Measurements from ENCODE around the gene JMJD8.
A peak's percentile ranks its signal among the peaks of the same experiment; 100 is the strongest.

Gene JMJD8

GRCh38 chr16:710500-711075, 26.5 kb upstream of the JMJD8 start:
- DNase-seq (ENCODE audit: low read depth in 2 of 2, low spot score in 1 of 2) = no peak

GRCh38 chr16:709566-710499, 25.7 kb upstream of the JMJD8 start:
- DNase-seq (ENCODE audit: low read depth in 2 of 2, low spot score in 1 of 2) = no peak

DNA sequence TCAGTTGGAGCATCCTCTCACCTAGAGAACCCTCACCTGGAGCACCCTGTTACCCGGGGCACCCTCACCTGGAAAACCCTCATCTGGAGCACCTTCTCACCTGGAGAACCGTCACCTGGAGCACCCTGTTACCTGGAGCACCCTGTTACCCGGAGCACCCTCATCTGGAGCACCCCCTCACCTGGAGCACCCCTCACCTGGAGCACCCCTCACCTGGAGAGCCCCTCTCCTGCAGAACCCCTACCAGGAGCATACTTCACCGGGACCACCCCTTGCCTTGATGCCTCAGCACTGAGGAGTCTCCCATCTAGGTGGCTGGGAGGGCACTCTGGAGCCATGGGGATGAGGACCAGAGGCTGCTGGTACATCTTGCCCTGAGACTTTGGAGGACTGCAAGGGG, 24.8 kb upstream of the JMJD8 start:
- DNase-seq (ENCODE audit: low read depth in 2 of 2, low spot score in 1 of 2) = no peak

DNA sequence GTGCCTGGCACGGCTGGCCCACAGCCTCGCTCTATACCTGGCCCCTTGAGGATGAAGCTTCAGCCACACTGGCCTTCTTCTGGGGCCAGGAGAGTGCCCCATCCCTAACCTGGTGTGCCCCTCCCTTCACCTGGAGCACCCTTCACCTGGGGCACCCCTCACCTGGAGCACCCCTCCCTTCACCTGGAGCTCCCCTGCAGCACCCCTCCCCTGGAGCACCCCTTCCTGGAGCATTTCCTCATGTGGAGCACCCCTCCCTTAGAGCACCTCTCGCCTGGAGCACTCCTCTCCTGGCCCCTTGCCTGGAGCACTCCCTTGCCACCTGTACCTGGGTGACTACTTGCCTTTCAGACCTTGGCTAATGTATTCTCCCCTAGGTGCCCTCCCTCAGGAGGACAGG, 23.9 kb upstream of the JMJD8 start:
- DNase-seq (ENCODE audit: low read depth in 2 of 2, low spot score in 1 of 2) = no peak

- DNase-seq (ENCODE audit: low read depth in 2 of 2, low spot score in 1 of 2) = no peak
Observed at GRCh38 chr16:707062-707538, 23.0 kb upstream of the JMJD8 start.

- no peak for DNase-seq (ENCODE audit: low read depth in 2 of 2, low spot score in 1 of 2)
Observed at GRCh38 chr16:706189-707061, 22.3 kb upstream of the JMJD8 start.

DNA sequence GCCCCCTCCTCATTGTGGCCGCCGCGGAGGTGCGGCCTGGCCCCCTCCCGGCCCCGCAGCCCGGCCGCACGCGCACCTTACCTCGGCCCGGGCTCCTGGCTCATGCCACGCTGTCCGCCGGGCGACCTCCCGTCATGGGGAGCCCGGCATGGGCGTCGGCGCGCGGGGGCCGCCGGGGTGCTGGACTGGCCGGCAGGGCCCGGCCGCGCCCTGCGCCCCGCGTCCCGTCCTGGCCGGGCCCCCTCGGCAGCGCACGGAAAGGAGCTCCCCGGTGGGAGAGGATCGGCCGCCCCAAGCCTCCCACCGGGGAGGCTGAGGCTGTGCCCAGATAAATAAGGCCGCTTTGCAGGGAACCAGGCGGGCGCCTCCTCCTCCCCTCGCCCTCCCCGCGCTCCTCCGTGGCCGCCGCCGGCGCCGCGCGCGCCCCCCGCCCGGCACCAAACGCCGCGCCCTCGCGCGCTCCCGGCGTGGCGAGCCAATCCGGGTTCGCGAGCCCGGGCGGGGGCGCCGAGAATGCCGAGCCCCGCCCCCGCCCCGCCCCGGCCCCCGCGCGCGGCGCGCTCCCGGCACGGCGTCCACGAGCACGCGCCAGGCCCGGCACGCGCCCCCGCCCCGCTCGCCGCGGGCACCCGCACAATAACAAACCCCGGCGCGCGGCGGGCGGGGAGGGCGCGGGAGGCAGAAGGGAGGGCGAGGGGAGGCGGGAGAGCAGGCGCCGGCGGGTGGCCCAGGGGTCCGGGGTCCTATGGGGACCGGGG, 21.5 kb upstream of the JMJD8 start, which contains the start of gene FBXL16:
Gene FBXL16, minus strand, starts transcription at position 371 of the 758 bp plus-strand sequence. CDS start 8,396 bp downstream, outside the sequence.
- no peak for DNase-seq (ENCODE audit: low read depth in 2 of 2, low spot score in 1 of 2)

GRCh38 chr16:704552-705380, 20.6 kb upstream of the JMJD8 start:
- DNase-seq (ENCODE audit: low read depth in 2 of 2, low spot score in 1 of 2) = no peak

- DNase-seq (ENCODE audit: low read depth in 2 of 2, low spot score in 1 of 2) = no peak
Observed at GRCh38 chr16:704047-704446, 19.9 kb upstream of the JMJD8 start.

DNA sequence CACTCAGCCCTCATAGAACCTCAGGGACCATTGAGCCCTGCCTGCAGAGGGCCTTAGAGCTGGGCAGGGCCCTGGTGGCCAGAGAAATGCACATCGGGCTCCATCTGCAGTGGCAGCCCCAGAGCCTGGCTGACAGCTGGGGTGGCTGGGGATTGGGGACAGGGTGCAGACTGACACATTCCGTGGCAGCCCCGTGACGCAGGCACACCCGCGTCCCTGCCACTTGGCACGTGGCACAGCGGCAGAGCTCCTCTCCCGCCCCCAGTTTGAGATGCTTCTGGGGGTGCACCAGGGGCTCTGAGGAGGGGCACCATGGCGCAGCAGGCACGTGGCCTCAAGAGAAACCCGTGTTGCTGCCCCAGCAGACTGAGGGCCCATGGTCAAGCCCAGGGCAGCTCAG, 19.3 kb upstream of the JMJD8 start:
- no peak for DNase-seq (ENCODE audit: low read depth in 2 of 2, low spot score in 1 of 2)

- DNase-seq (ENCODE audit: low read depth in 2 of 2, low spot score in 1 of 2) = no peak
Observed at GRCh38 chr16:702341-702740, 18.2 kb upstream of the JMJD8 start.

DNA sequence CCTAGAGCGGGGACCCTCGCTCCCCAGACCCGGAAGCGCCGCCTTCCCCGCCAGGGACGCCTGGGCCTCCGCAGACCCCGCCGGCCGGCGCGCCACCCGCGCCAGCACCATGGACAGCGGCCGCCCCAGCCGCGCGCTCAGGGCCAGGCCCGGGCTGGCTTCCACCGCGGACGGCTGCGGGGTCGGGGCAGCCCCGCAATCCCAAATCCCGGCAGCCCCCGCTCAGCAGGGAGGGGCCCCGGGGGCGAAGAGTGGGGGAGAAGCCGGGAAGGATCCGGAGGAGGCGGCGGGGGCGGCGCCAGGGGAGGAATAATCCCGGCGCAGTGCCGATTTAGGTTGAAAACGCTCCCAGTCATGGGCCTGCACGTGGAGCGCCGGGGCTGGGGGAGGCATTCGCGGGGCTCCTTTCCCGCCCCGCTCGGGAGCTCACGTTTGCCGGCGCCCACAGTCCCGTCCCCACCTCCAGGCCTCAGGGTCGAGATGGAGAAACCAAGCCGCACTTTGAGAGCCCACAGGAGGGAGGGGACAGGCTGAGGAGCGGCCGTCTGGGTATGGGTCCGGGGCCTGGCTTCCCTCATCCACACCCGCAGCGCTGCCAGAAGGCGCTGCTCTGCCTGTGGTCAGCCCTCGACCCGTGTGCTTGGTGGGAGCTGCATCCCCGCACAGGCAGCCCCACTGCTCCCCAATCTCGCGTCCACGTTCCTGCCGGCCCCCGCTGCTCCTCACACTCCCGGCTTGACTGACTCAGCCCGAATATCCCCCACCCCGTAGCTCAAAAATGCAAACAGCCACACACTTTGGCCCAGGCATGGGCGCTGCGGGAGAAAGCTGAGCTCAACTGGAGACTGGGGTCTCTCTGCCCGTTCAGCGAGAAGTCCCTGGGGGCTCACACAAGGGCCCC, 16.8 kb upstream of the JMJD8 start:
- DNase-seq (ENCODE audit: low read depth in 2 of 2, low spot score in 1 of 2) = no peak

GRCh38 chr16:698911-699671, 15.0 kb upstream of the JMJD8 start:
- DNase-seq (ENCODE audit: low read depth in 2 of 2, low spot score in 1 of 2) = no peak

GRCh38 chr16:695355-696089, 11.4 kb upstream of the JMJD8 start:
- DNase-seq (ENCODE audit: low read depth in 2 of 2, low spot score in 1 of 2) = peak in 1 of 2 donors; percentile 43

GRCh38 chr16:694863-695354, 10.8 kb upstream of the JMJD8 start:
- DNase-seq (ENCODE audit: low read depth in 2 of 2, low spot score in 1 of 2) = no peak

DNA sequence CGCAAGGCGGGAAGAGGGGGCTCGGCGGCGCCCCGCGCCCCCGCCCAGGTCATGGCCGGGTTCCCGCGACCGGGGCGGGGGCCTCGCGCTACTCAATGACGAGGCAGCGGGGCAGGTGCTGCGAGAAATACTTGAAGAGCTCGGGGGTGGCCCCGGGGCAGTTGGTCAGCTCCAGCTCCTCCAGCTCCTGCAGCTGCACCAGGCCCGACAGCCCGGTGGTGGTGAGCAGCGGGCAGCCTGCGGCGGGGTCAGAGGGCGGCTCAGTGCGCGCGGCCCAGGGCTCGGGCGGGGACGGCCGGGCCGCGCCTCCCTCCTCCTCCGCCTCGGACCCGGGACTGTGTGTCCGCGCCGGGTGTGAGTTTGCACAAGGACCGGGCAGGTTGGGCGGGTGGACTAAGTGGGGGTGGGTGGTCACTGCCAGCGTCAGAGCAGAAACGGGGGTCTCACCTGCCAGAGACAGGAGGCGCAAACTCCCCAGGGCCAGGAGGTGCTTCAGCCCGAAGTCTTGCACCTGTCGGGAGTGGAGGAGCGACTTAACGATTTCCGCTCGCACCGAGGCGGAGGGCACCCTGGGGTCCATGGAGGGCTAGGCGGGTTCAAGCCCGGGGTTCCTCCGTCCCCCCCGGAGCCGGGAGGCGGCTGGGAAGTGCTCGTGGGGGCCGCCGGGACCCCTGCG, 10.2 kb upstream of the JMJD8 start:
- no peak for DNase-seq (ENCODE audit: low read depth in 2 of 2, low spot score in 1 of 2)

- peak in 1 of 2 donors; percentile 29 for DNase-seq (ENCODE audit: low read depth in 2 of 2, low spot score in 1 of 2)
Observed at GRCh38 chr16:693766-694165, 9.6 kb upstream of the JMJD8 start.
